ENCODE data around the gene CCDC187.

DNA sequence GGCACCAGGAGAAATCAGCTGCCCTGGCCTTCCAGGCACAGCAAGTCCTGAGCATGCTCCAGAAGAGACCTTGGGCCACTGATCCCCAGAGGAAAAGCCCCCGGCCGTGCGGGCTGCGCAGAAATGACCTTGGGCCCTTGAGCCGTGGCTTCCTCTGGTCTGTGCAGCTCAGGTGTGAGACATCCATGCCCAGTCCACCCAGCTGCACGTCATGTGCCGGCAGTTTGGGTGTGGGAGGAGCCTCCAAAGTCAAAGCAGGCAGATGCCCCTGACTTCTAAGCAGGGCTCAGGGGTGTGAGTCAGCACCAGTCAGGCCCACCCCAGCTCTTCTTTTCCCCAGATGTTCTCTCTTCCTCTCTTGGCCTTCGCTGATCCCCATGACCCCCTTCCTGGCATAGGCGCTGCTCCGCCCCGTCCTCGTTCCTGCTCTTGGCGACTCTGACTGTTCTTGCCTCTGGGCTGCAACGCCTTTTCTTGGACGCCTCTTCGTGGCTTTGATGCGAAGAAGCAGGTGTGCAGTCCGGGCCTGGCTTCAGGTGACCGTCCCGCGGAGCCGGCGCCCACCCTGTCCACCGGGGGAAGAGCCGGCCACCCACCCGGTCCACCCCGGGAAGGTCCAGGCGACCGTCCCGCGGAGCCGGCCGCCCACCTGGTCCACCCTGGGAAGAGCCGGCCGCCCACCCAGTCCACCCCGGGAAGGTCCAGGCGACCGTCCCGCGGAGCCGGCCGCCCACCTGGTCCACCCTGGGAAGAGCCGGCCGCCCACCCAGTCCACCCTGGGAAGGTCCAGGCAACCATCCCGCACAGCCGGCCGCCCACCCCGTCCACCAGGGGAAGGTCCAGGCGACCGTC lies 52.4 kb downstream of the CCDC187 start:
- TF ChIP-seq, protein P1, sequence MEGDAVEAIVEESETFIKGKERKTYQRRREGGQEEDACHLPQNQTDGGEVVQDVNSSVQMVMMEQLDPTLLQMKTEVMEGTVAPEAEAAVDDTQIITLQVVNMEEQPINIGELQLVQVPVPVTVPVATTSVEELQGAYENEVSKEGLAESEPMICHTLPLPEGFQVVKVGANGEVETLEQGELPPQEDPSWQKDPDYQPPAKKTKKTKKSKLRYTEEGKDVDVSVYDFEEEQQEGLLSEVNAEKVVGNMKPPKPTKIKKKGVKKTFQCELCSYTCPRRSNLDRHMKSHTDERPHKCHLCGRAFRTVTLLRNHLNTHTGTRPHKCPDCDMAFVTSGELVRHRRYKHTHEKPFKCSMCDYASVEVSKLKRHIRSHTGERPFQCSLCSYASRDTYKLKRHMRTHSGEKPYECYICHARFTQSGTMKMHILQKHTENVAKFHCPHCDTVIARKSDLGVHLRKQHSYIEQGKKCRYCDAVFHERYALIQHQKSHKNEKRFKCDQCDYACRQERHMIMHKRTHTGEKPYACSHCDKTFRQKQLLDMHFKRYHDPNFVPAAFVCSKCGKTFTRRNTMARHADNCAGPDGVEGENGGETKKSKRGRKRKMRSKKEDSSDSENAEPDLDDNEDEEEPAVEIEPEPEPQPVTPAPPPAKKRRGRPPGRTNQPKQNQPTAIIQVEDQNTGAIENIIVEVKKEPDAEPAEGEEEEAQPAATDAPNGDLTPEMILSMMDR (IDR thresholded peaks at IDR 0.05), result no peak
- TF ChIP-seq POLR2A (IDR thresholded peaks at IDR 0.05), result no peak

Measured in right lobe of liver (tissue), 4 donors.